HL-60 (cell line): ENCODE results near the gene PDK3.

Experiments
- DNase-seq, 2 experiments: peaks; one replicate each; pipeline ENCODE4 v3.0.0-alpha.2; 2010 to 2020; ENCODE audit warnings: low read depth in 1 of 2, low spot score in 1 of 2
- H3K27ac ChIP-seq: fragments of 250-450 bp; sonication (Bioruptor Pico); replicated peaks from 2 replicates; pipeline ENCODE4 v1.5.1; 2020; ENCODE audit warnings: mild to moderate bottlenecking, moderate library complexity
- H3K27me3 ChIP-seq: fragments of 250-450 bp; sonication (Bioruptor Pico); 2 replicates; pipeline ENCODE4 v1.5.1; 2021; ENCODE audit warnings: mild to moderate bottlenecking, moderate library complexity; ENCODE audit not compliant: insufficient read depth, poor library complexity, severe bottlenecking
- H3K4me3 ChIP-seq: replicated peaks from 2 replicates; pipeline ENCODE4 v1.5.1; 2011; ENCODE audit warnings: mild to moderate bottlenecking, control low read depth, low read length; ENCODE audit not compliant: insufficient read depth
- GABPA ChIP-seq: IDR thresholded peaks from 2 replicates; pipeline ENCODE4 v1.6.1; 2012; ENCODE audit warnings: low read depth
- POLR2AphosphoS5 ChIP-seq: IDR thresholded peaks from 2 replicates; pipeline ENCODE4 v1.6.1; 2012; ENCODE audit warnings: low read depth
- SPI1 ChIP-seq: IDR thresholded peaks from 2 replicates; pipeline ENCODE4 v1.6.1; 2012; ENCODE audit warnings: low read depth, mild to moderate bottlenecking, borderline replicate concordance
- TF ChIP-seq, protein P1 (sequence below): IDR thresholded peaks from 2 replicates; pipeline ENCODE4 v1.6.1; 2012; ENCODE audit warnings: low read depth; ENCODE audit not compliant: insufficient replicate concordance
- TF ChIP-seq, protein P2 (sequence below): IDR thresholded peaks from one replicate; pipeline ENCODE4 v1.5.1; 2011; ENCODE audit warnings: low read length, control low read depth, inconsistent platforms; ENCODE audit not compliant: insufficient read depth

Gene PDK3

DNA sequence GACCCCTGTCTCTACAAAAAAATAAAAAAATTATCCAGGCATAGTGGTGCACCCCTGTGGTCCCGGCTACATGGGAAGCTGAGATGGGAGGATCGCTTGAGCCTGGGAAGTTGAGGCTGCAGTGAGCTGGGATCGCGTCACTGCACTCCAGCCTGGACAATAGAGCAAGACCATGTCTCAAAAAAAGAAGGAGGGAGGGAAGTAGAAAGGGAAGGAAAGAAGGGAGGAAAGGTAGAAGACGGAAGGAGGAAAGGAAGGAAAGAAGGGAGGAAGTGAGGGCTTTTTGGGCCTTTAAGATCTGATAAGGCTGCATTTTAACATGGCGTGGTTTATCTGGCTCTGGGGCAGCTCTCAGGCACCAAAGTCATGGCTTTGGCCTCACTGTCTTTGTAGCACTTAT, 10.4 kb downstream of the PDK3 start:
- Histone ChIP-seq H3K4me3 (no peak overlapping the region), H3K27ac (no peak overlapping the region), H3K27me3 (no peaks in the 10 kb centered on the region)
- TF ChIP-seq GABPA (no peak), SPI1 (no peak), POLR2AphosphoS5 (no peak)
- TF ChIP-seq, protein P1, sequence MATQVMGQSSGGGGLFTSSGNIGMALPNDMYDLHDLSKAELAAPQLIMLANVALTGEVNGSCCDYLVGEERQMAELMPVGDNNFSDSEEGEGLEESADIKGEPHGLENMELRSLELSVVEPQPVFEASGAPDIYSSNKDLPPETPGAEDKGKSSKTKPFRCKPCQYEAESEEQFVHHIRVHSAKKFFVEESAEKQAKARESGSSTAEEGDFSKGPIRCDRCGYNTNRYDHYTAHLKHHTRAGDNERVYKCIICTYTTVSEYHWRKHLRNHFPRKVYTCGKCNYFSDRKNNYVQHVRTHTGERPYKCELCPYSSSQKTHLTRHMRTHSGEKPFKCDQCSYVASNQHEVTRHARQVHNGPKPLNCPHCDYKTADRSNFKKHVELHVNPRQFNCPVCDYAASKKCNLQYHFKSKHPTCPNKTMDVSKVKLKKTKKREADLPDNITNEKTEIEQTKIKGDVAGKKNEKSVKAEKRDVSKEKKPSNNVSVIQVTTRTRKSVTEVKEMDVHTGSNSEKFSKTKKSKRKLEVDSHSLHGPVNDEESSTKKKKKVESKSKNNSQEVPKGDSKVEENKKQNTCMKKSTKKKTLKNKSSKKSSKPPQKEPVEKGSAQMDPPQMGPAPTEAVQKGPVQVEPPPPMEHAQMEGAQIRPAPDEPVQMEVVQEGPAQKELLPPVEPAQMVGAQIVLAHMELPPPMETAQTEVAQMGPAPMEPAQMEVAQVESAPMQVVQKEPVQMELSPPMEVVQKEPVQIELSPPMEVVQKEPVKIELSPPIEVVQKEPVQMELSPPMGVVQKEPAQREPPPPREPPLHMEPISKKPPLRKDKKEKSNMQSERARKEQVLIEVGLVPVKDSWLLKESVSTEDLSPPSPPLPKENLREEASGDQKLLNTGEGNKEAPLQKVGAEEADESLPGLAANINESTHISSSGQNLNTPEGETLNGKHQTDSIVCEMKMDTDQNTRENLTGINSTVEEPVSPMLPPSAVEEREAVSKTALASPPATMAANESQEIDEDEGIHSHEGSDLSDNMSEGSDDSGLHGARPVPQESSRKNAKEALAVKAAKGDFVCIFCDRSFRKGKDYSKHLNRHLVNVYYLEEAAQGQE: no peak
- TF ChIP-seq, protein P2, sequence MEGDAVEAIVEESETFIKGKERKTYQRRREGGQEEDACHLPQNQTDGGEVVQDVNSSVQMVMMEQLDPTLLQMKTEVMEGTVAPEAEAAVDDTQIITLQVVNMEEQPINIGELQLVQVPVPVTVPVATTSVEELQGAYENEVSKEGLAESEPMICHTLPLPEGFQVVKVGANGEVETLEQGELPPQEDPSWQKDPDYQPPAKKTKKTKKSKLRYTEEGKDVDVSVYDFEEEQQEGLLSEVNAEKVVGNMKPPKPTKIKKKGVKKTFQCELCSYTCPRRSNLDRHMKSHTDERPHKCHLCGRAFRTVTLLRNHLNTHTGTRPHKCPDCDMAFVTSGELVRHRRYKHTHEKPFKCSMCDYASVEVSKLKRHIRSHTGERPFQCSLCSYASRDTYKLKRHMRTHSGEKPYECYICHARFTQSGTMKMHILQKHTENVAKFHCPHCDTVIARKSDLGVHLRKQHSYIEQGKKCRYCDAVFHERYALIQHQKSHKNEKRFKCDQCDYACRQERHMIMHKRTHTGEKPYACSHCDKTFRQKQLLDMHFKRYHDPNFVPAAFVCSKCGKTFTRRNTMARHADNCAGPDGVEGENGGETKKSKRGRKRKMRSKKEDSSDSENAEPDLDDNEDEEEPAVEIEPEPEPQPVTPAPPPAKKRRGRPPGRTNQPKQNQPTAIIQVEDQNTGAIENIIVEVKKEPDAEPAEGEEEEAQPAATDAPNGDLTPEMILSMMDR: no peak
- DNase-seq: no peak

DNA sequence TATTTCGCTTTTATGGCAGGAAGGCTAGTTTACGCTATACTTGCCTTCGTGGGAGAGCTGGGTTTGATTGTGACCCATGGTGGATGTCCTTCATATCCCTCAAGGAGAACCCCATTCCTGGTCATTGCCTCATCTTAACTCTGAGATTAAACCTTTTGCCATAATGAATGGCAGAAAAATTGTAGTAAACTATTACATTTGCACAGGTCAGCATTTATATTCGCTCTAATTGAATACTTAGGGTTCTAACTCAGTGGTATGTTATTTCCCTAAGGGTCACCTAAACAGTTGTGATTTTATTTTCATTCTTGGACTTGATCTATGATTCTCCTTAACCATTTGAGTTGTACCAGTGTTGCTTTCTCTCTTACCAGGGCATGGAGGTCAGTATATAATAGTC, 13.4 kb downstream of the PDK3 start:
- no peak for TF ChIP-seq GABPA
- TF ChIP-seq SPI1: no peak
- TF ChIP-seq, protein P1: no peak
- TF ChIP-seq, protein P2: no peak
- no peak for TF ChIP-seq POLR2AphosphoS5
- no peak overlapping the region for H3K4me3 ChIP-seq
- DNase-seq: no peak
- peak overlapping the region; percentile 58 for H3K27ac ChIP-seq
- no peaks in the 10 kb centered on the region for H3K27me3 ChIP-seq

DNA sequence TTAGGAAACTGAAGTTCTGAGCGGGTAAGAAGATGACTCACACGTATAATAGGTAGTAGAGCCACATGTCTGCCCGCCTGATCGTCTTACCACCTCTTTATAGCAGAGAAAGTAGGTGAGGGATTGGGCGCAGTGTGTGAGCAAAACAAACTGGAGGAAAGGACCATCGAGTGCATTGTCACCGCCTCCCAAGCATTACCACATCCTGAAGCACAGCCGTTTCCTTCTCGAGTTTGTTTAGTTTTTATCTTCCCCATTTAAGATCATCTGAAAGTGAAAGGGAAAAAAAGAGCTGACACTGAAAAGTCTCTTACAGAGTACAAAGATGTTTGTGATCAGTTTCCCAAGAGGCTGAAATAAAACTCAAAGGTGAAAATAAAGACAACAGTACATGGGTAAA, 14.8 kb downstream of the PDK3 start:
- peak overlapping the region; percentile 30 for H3K4me3 ChIP-seq
- no peak for TF ChIP-seq GABPA
- no peak for TF ChIP-seq SPI1
- TF ChIP-seq, protein P2: no peak
- TF ChIP-seq, protein P1: no peak
- TF ChIP-seq POLR2AphosphoS5: no peak
- H3K27ac ChIP-seq: peak overlapping the region; percentile 58
- peak in 1 of 2 experiments; percentile 69 for DNase-seq
- no peaks in the 10 kb centered on the region for H3K27me3 ChIP-seq
